ENCODE results near the gene ERICH4.
A peak's percentile ranks its signal among the peaks of the same experiment; 100 is the strongest.
"Not testable (repeated sequence)": the region's sequence is repeated elsewhere in the genome, so short reads cannot be mapped to it uniquely, and the experiment has no call there.

ERICH4 gene

GRCh38 chr19:41424335-41425173 is 18.4 kb upstream of the ERICH4 start:
- Mint-ChIP-seq H3K9me3 (no peaks in the 10 kb centered on the region), H3K36me3 (ENCODE audit: low read depth) (peaks cover 14% of the 10 kb centered on the region), H3K27ac (no peak overlapping the region), H3K4me3 (no peak overlapping the region), H3K27me3 (ENCODE audit: low read depth) (no peaks in the 10 kb centered on the region), H3K4me1 (ENCODE audit: low read depth) (peaks cover 12% of the 10 kb centered on the region)

DNA sequence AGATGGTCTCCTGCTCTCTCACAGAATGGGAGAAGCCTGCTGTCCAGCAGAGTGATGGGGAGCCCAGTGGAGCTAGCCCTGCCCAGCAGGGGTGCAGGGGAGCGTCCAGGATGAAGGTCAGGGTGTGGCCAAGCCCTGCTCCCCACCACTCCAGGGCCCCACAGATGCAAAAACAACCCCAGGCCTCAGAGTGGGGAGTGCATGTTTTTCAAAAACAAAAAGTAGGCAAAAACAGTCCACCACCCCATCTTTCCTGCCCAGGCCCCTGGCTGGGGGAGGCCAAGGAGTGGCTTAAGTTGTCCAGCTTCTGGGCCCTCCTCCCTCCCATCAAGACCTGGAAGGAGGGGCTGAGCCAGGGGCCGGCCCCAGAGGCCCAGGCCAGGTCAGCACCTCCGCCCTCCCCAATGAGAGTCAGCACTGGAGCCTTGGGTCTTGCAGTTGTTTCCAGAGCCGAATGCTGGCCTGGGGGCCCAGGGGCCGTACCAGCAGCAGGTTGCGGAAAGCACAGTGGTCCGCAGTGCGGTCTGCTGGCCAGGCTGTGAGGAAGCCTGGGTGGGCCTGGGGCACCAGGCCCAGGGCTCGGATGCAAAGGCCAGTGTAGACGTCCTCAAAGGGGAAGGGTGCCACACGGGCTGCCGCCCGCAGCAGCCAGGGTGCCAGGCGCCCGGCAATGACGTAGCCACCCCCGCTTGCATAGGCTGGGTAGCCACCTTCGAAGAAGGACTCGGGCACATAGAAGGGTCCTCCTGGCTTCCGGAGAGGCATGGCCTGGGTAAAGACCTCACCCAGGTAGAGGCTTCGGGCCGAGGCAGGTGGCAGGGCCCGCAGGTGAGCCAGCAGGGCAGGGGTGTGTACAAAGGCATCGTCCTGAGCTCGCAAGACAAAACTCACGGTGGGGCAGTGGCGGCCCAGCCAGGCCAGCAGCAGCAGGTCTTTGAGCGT is 17.5 kb upstream of the ERICH4 start:
- no peak overlapping the region for H3K27ac Mint-ChIP-seq

GRCh38 chr19:41426116-41426841 is 16.7 kb upstream of the ERICH4 start:
- H3K27ac Mint-ChIP-seq: no peak overlapping the region
- peaks cover 11% of the 10 kb centered on the region for H3K36me3 Mint-ChIP-seq (ENCODE audit: low read depth)
- H3K4me1 Mint-ChIP-seq (ENCODE audit: low read depth): peaks cover 12% of the 10 kb centered on the region
- H3K27me3 Mint-ChIP-seq (ENCODE audit: low read depth): no peaks in the 10 kb centered on the region
- no peaks in the 10 kb centered on the region for H3K9me3 Mint-ChIP-seq
- H3K4me3 Mint-ChIP-seq: no peak overlapping the region

More for the DNA sequence above, 17.5 kb upstream of the ERICH4 start:
- H3K36me3 Mint-ChIP-seq (ENCODE audit: low read depth): peaks cover 14% of the 10 kb centered on the region
- no peaks in the 10 kb centered on the region for H3K9me3 Mint-ChIP-seq
- no peaks in the 10 kb centered on the region for H3K27me3 Mint-ChIP-seq (ENCODE audit: low read depth)
- H3K4me1 Mint-ChIP-seq (ENCODE audit: low read depth): peaks cover 12% of the 10 kb centered on the region
- H3K4me3 Mint-ChIP-seq: no peak overlapping the region

DNA sequence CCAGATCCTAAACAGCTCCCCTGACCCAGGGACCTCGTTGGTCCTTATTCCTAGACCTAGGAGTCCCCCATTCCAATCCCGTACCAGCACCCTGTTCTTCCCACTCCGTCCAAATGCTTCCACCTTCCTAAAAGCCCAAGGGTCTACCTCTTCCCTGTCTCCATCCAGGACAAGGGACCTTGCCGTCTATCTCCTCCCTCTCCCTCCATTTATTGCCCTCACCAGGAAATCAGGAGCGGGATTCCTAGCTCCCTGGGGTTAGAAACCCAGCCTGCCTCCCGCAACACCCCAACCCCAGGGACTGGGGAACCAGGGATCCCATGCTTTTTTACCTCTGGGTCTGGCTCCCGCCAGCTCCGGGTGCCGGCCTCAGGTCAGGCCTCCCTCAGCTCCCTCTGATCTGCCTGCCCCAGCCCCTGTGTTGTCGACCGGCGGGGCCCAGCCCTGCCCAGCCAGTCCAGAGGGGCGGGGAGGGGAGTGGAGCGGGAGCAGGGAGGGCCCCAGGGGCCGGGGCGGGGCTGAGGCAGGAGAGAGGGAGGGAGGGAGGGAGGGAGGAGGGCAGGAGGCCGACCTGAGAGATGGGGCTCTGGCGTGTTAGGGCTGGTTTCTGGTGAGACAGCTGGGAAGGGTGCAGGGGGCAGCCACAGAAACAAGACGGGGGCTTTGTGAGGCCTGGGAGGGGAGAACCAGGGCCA is 15.9 kb upstream of the ERICH4 start, which contains the start of gene B3GNT8:
B3GNT8 (minus strand) TSS at position 423 of the 695 bp plus-strand sequence. CDS start 596 bp downstream, outside the sequence.
- Mint-ChIP-seq H3K9me3 (no peaks in the 10 kb centered on the region), H3K4me1 (ENCODE audit: low read depth) (peaks cover 13% of the 10 kb centered on the region), H3K4me3 (peak within 1 kb of the TSS; percentile 88), H3K36me3 (ENCODE audit: low read depth) (peaks cover 8% of the 10 kb centered on the region), H3K27ac (peak within 1 kb of the TSS; percentile 91), H3K27me3 (ENCODE audit: low read depth) (no peaks in the 10 kb centered on the region)

- H3K4me1 Mint-ChIP-seq (ENCODE audit: low read depth): peaks cover 13% of the 10 kb centered on the region
- H3K27me3 Mint-ChIP-seq (ENCODE audit: low read depth): no peaks in the 10 kb centered on the region
- H3K4me3 Mint-ChIP-seq: peak overlapping the region; percentile 88
- H3K27ac Mint-ChIP-seq: peak overlapping the region; percentile 91
- H3K36me3 Mint-ChIP-seq (ENCODE audit: low read depth): peaks cover 14% of the 10 kb centered on the region
- H3K9me3 Mint-ChIP-seq: no peaks in the 10 kb centered on the region
These were observed 15.1 kb upstream of the ERICH4 start for GRCh38 chr19:41427647-41428480.

DNA sequence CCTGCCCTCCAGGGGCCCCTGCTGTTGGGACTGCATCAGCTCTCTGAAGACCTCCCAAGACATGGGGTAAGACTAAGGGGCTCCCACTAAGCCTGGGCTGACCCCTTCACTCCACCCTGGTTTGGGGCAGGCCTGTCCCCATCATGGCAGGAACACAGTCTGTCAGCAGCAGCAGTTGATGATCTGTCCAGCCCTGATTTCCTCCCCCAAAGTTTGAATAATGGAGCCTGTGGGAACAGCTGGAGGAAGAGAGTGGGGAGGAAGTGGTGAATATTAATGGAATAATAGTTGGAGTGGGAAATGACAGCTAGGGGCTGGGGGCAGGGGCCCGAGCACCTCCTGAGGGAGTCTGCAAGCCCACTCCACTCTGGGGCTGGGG is 14.5 kb upstream of the ERICH4 start:
- Mint-ChIP-seq H3K9me3 (no peaks in the 10 kb centered on the region), H3K27me3 (ENCODE audit: low read depth) (no peaks in the 10 kb centered on the region), H3K4me1 (ENCODE audit: low read depth) (peaks cover 13% of the 10 kb centered on the region), H3K27ac (peak overlapping the region; percentile 42), H3K4me3 (no peak overlapping the region), H3K36me3 (ENCODE audit: low read depth) (peaks cover 14% of the 10 kb centered on the region)

- no peak overlapping the region for H3K27ac Mint-ChIP-seq
- H3K9me3 Mint-ChIP-seq: no peaks in the 10 kb centered on the region
- H3K4me1 Mint-ChIP-seq (ENCODE audit: low read depth): peaks cover 15% of the 10 kb centered on the region
- H3K4me3 Mint-ChIP-seq: no peak overlapping the region
- no peaks in the 10 kb centered on the region for H3K27me3 Mint-ChIP-seq (ENCODE audit: low read depth)
- H3K36me3 Mint-ChIP-seq (ENCODE audit: low read depth): peaks cover 14% of the 10 kb centered on the region
These were observed 12.0 kb upstream of the ERICH4 start for GRCh38 chr19:41430922-41431321.

DNA sequence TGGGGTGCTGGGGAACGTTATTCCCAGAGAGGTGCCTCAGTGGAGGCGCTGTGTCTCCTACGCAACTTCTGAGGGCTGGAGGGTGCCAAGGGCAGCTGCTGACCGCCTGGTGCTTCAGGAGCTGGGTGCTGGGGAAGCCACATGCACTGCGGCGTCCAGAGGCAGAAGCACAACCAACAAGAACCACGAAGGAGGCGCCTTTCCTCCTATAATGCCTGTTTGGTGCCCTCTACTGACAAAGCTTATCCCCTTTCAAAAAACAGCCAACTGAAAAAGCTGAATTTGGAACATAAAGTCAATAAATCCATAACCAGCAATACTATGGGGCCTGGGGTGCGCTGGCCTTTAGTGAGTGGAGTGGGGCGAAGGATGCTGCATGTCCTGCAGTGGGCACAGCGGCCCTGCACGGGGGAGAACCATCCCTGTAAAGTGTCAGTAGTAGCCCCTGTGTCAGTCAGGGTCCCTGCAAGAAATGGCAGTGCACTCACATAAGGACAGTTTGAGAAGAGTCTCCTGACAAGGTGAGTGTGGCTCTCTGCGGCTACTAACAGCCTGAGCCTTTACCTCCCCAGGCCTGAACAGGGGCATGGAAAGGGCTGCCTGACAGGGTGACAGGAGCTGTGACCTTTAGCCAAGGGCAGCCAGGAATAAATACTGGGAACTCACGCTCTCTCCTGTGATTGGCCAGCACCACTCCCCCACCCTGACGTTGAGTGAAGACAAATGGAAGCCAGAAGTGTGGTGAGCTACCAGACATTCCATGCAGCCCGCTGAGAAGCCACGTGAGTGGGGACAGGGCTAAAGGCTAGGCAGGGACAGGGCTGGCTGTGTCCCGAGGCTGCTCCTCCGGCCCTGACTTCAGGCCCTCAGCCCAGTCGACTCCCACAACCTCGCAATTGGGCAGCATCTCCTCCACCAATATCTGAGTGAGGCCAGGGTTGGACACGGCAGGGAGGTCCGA is 11.2 kb upstream of the ERICH4 start:
- no peak overlapping the region for H3K4me3 Mint-ChIP-seq
- peaks cover 14% of the 10 kb centered on the region for H3K36me3 Mint-ChIP-seq (ENCODE audit: low read depth)
- peaks cover 19% of the 10 kb centered on the region for H3K4me1 Mint-ChIP-seq (ENCODE audit: low read depth)
- H3K9me3 Mint-ChIP-seq: no peaks in the 10 kb centered on the region
- H3K27ac Mint-ChIP-seq: no peak overlapping the region
- H3K27me3 Mint-ChIP-seq (ENCODE audit: low read depth): no peaks in the 10 kb centered on the region

DNA sequence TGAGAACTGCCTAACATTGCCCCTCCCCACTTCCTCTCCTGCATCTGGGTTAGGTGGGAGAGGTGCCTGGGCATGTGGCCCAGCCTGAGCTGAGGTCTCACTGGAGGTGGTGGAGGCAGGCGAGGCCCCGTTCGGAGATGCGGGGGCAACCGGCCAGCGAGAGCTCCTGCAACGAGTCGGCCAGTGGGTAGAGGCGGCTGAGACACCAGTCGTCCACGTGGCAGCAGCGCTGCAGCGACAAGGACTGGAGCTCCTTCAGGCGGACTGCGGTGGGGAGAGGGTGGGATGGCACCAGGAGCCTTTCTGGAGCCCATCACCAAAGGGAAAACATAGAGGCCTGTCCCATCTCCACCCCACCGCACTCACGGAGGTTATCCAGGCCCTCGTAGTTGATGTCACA is 9.8 kb upstream of the ERICH4 start:
- Mint-ChIP-seq H3K36me3 (ENCODE audit: low read depth) (peaks cover 14% of the 10 kb centered on the region), H3K4me3 (no peak overlapping the region), H3K9me3 (no peaks in the 10 kb centered on the region), H3K27ac (no peak overlapping the region), H3K4me1 (ENCODE audit: low read depth) (peaks cover 13% of the 10 kb centered on the region), H3K27me3 (ENCODE audit: low read depth) (no peaks in the 10 kb centered on the region)

DNA sequence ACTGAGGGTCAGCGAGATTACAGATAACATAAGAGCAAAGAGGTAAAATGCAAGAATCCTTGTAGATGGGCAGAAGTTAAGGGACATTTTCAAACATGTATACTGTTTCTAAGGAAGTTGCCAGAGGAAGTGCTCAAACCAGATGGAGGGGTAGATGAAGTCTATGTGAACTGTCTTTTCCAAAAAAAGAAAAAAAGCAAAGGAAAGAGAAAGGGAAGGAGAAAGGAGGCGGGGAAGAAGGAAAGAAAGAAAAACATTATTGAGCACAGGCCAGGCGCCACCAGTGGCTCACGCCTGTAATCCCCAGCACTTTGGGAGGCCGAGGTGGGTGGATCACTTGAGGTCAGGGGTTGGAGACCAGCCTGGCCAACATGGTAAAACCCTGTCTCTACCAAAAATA is 8.5 kb upstream of the ERICH4 start:
- Mint-ChIP-seq H3K4me3 (no peak overlapping the region), H3K4me1 (ENCODE audit: low read depth) (peaks cover 16% of the 10 kb centered on the region), H3K27me3 (ENCODE audit: low read depth) (no peaks in the 10 kb centered on the region), H3K9me3 (no peaks in the 10 kb centered on the region), H3K36me3 (ENCODE audit: low read depth) (peaks cover 14% of the 10 kb centered on the region), H3K27ac (no peak overlapping the region)

DNA sequence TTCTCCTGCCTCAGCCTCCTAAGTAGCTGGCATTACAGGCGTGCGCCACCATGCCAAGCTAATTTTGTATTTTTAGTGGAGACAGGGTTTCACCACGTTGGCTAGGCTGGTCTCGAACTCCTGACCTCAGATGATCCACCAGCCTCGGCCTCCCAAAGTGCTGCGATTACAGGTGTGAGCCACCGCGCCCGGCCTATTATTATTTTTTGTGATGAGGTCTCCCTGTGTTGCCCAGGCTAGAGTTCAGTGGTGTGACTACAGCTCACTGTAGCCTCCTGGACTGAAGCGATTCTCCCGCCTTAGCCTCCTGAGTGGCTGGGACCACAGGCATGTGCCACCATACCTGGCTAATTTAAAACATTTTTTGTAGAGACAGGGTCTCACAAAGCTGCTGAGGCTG is 7.6 kb upstream of the ERICH4 start:
- H3K27me3 Mint-ChIP-seq (ENCODE audit: low read depth); H3K4me3 Mint-ChIP-seq; H3K27ac Mint-ChIP-seq; H3K9me3 Mint-ChIP-seq: not testable (repeated sequence)
- H3K4me1 Mint-ChIP-seq (ENCODE audit: low read depth): peaks cover 18% of the 10 kb centered on the region
- peaks cover 14% of the 10 kb centered on the region for H3K36me3 Mint-ChIP-seq (ENCODE audit: low read depth)

DNA sequence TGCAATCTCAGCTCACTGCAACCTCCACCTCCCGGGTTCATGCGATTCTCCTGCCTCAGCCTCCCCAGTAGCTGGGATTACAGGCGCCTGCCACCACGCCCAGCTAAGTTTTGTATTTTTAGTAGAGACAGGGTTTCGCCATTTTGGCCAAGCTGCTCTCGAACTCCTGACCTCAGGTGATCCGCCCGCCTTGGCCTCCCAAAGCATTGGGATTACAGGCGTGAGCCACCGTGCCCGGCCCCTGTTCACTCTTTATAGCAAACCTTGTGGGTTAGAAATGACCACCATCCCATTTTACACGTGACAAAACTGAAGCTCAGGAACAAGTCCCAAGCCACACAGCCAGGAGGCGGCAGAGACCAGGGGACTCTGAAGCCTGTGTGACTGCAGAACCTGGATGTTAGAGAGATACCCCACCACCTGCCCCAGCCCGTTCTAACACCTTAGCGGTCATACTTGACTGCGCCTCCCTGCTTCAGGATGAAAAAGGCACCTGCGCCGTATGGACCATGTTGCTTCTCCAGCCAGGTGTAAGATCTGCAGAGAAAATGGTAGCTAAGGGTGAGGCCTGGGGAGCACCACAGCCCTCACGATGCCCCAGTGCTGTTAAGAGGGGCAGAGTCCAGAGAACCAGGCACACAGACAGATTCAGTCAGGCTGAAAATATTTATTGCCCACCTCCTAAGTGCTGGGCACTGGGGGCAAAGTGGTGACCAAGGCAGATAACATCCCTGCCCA is 6.9 kb upstream of the ERICH4 start:
- Mint-ChIP-seq H3K27me3 (ENCODE audit: low read depth) (no peaks in the 10 kb centered on the region), H3K9me3 (no peaks in the 10 kb centered on the region), H3K36me3 (ENCODE audit: low read depth) (peaks cover 14% of the 10 kb centered on the region), H3K4me3 (no peak overlapping the region), H3K4me1 (ENCODE audit: low read depth) (peaks cover 18% of the 10 kb centered on the region), H3K27ac (no peak overlapping the region)

All from T-helper 1 cell treated with Interleukin-12 subunit alpha and Interleukin-12 subunit beta and Interleukin-4 antibody, amounts not matched to agents 30 μg/mL and 1 μg/mL, for 36 hours (primary cell).